ENCODE results near the gene CD2AP.
"Not testable (repeated sequence)": the region's sequence is repeated elsewhere in the genome, so short reads cannot be mapped to it uniquely, and the experiment has no call there.

The CD2AP gene

GRCh38 chr6:47563162-47563561 lies 85.6 kb downstream of the CD2AP start:
- no peak for DNase-seq
- H3K36me3 ChIP-seq = no peaks in the 10 kb centered on the region; the same call in 1 of the 2 replicates
- H3K4me3 ChIP-seq (ENCODE audit: low read depth, low read length) = no peak overlapping the region
- no peaks in the 10 kb centered on the region for H3K4me1 ChIP-seq
- H3K9me3 ChIP-seq = no peaks in the 10 kb centered on the region
- no peaks in the 10 kb centered on the region for H3K27me3 ChIP-seq
- TF ChIP-seq CTCF (IDR thresholded peaks at IDR 0.05; ENCODE audit: low read depth, low read length) = no peak

- not testable (repeated sequence) for DNase-seq; H3K4me1 ChIP-seq; H3K36me3 ChIP-seq; H3K4me3 ChIP-seq (ENCODE audit: low read depth, low read length); H3K27me3 ChIP-seq; H3K9me3 ChIP-seq
Observed at GRCh38 chr6:47566602-47567001, 89.0 kb downstream of the CD2AP start.

- Histone ChIP-seq H3K4me3 (ENCODE audit: low read depth, low read length) (no peak overlapping the region), H3K4me1 (no peaks in the 10 kb centered on the region), H3K36me3 (no peaks in the 10 kb centered on the region), H3K27me3 (no peaks in the 10 kb centered on the region), H3K9me3 (no peaks in the 10 kb centered on the region)
- TF ChIP-seq CTCF (IDR thresholded peaks at IDR 0.05; ENCODE audit: low read depth, low read length) = no peak
- DNase-seq = no peak
Observed at GRCh38 chr6:47567586-47567985, 90.0 kb downstream of the CD2AP start.

GRCh38 chr6:47571488-47571887 lies 93.9 kb downstream of the CD2AP start:
- H3K36me3 ChIP-seq = peaks cover 4% of the 10 kb centered on the region
- no peaks in the 10 kb centered on the region for H3K27me3 ChIP-seq
- no peaks in the 10 kb centered on the region for H3K9me3 ChIP-seq
- TF ChIP-seq CTCF (IDR thresholded peaks at IDR 0.05; ENCODE audit: low read depth, low read length) = no peak
- no peaks in the 10 kb centered on the region for H3K4me1 ChIP-seq
- DNase-seq = no peak
- H3K4me3 ChIP-seq (ENCODE audit: low read depth, low read length) = no peak overlapping the region

- H3K4me3 ChIP-seq (ENCODE audit: low read depth, low read length) = no peak overlapping the region
- H3K4me1 ChIP-seq = no peaks in the 10 kb centered on the region
- no peak for DNase-seq
- H3K36me3 ChIP-seq = peaks cover 4% of the 10 kb centered on the region
- no peak for TF ChIP-seq CTCF (IDR thresholded peaks at IDR 0.05; ENCODE audit: low read depth, low read length)
- no peaks in the 10 kb centered on the region for H3K27me3 ChIP-seq
- no peaks in the 10 kb centered on the region for H3K9me3 ChIP-seq
Observed at GRCh38 chr6:47573109-47573508, 95.5 kb downstream of the CD2AP start.

GRCh38 chr6:47574789-47575188 lies 97.2 kb downstream of the CD2AP start:
- Histone ChIP-seq H3K4me1 (no peaks in the 10 kb centered on the region), H3K9me3 (no peaks in the 10 kb centered on the region), H3K27me3 (no peaks in the 10 kb centered on the region), H3K4me3 (ENCODE audit: low read depth, low read length) (no peak overlapping the region), H3K36me3 (peaks cover 4% of the 10 kb centered on the region)
- DNase-seq = no peak
- TF ChIP-seq CTCF (IDR thresholded peaks at IDR 0.05; ENCODE audit: low read depth, low read length) = no peak

- no peak overlapping the region for H3K4me3 ChIP-seq (ENCODE audit: low read depth, low read length)
- DNase-seq = no peak
- H3K36me3 ChIP-seq = peaks cover 6% of the 10 kb centered on the region
- TF ChIP-seq CTCF (IDR thresholded peaks at IDR 0.05; ENCODE audit: low read depth, low read length) = no peak
- no peaks in the 10 kb centered on the region for H3K9me3 ChIP-seq
- H3K4me1 ChIP-seq = no peaks in the 10 kb centered on the region
- no peaks in the 10 kb centered on the region for H3K27me3 ChIP-seq
Observed at GRCh38 chr6:47579040-47579439, 101.5 kb downstream of the CD2AP start.
